Mucosa of descending colon (tissue), 3 donors: Measurements from ENCODE around the gene GLCE. TPM values are rescaled to one million over a fixed set of nuclear protein-coding genes. Genes with fewer than 3 reads are reported as not detected.

Source experiments
- ATAC-seq: fragments of 200-7000 bp; cut with Tn5 transposase; one replicate; pipeline ENCODE4 v1.9.1; 2020; ENCODE audit warnings: mild to moderate bottlenecking, moderate library complexity
- DNase-seq, 3 donors: peaks; one replicate each; pipeline ENCODE4 v3.0.0-alpha.2; 2020
- H3K36me3 ChIP-seq: fragments of 200-600 bp; one replicate; pipeline ENCODE4 v1.8.0; 2021; ENCODE audit warnings: low read depth, mild to moderate bottlenecking
- H3K4me1 ChIP-seq: fragments of 200-600 bp; one replicate; pipeline ENCODE4 v1.8.0; 2021; ENCODE audit warnings: low read depth, mild to moderate bottlenecking
- H3K4me3 ChIP-seq: fragments of 200-600 bp; one replicate; pipeline ENCODE4 v1.8.0; 2021; ENCODE audit warnings: mild to moderate bottlenecking
- H3K9me3 ChIP-seq: fragments of 200-600 bp; one replicate; pipeline ENCODE4 v1.8.0; 2021; ENCODE audit warnings: mild to moderate bottlenecking
- CTCF ChIP-seq: fragments of 200-600 bp; IDR thresholded peaks from one replicate; pipeline ENCODE4 v1.8.0; 2022; ENCODE audit warnings: antibody characterized with exemption, mild to moderate bottlenecking
- intact Hi-C, 2 donors: fragments of 100-400 bp; cut with DNase I in 1 of 2; cut with micrococcal nuclease in 1 of 2; formaldehyde crosslinking; loops; one replicate each; pipeline versions ENCODE4 v1.11.0 to v1.11.1; 2022; cut with DNase I, micrococcal nuclease
- total RNA-seq, 3 donors: library from RNA; stranded (reverse); fragmentation: NEBNext Ultra II Directional in 2 of 3; extraction: Animal tissue kit (Norgen Biotek cat#: 25700) in 2 of 3; gene quantifications; one replicate each; pipeline versions ENCODE4 v1.2.1 to v1.2.4, GENCODE V29; 2021 to 2023
- donor health status: DM: no; HTN: no; CAD: no; lungs with moderate emphysema.
- donor health status: DM: no; HTN: no; CAD: no.
- donor health status: DM: no; HTN: yes; CAD: no.

The GLCE gene
- total RNA-seq, 3 donors from 2014 or later = 17.7 to 36.4 (median 32.3) TPM

GRCh38 chr15:69181424-69181823, 21.0 kb downstream of the GLCE start:
- Histone ChIP-seq H3K36me3 (no peaks in the 10 kb centered on the region), H3K4me1 (no peaks in the 10 kb centered on the region), H3K9me3 (no peaks in the 10 kb centered on the region), H3K4me3 (no peak overlapping the region)
- intact Hi-C loops = no loop called here
- no peak for TF ChIP-seq CTCF
- DNase-seq (no peak), ATAC-seq (no peak)

- Histone ChIP-seq H3K4me3 (no peak overlapping the region), H3K9me3 (no peaks in the 10 kb centered on the region), H3K4me1 (no peaks in the 10 kb centered on the region), H3K36me3 (no peaks in the 10 kb centered on the region)
- no peak for TF ChIP-seq CTCF
- ATAC-seq (no peak), DNase-seq (no peak)
- intact Hi-C loops = no loop called here
Measured at GRCh38 chr15:69185216-69185615, 24.8 kb downstream of the GLCE start.

GRCh38 chr15:69185706-69186105, 25.3 kb downstream of the GLCE start:
- no peak for TF ChIP-seq CTCF
- intact Hi-C loops = no loop called here
- ATAC-seq (no peak), DNase-seq (no peak)
- H3K9me3 ChIP-seq = peaks cover 2% of the 10 kb centered on the region
- H3K4me1 ChIP-seq = no peaks in the 10 kb centered on the region
- no peaks in the 10 kb centered on the region for H3K36me3 ChIP-seq
- H3K4me3 ChIP-seq = no peak overlapping the region

GRCh38 chr15:69189157-69189556, 28.7 kb downstream of the GLCE start:
- intact Hi-C loops = no loop called here
- H3K4me1 ChIP-seq = no peaks in the 10 kb centered on the region
- H3K4me3 ChIP-seq = no peak overlapping the region
- DNase-seq (no peak), ATAC-seq (no peak)
- TF ChIP-seq CTCF = no peak
- no peaks in the 10 kb centered on the region for H3K36me3 ChIP-seq
- peaks cover 2% of the 10 kb centered on the region for H3K9me3 ChIP-seq

- intact Hi-C loops = no loop called here
- no peak for ATAC-seq
- DNase-seq = no peak
- Histone ChIP-seq H3K4me3 (no peak overlapping the region), H3K36me3 (no peaks in the 10 kb centered on the region), H3K9me3 (peaks cover 2% of the 10 kb centered on the region), H3K4me1 (no peaks in the 10 kb centered on the region)
- no peak for TF ChIP-seq CTCF
Measured at GRCh38 chr15:69190091-69190490, 29.7 kb downstream of the GLCE start.

GRCh38 chr15:69190504-69190903, 30.1 kb downstream of the GLCE start:
- peaks cover 2% of the 10 kb centered on the region for H3K9me3 ChIP-seq
- H3K36me3 ChIP-seq = no peaks in the 10 kb centered on the region
- no peak for ATAC-seq
- no peak for DNase-seq
- no peak for TF ChIP-seq CTCF
- intact Hi-C loops = no loop called here
- H3K4me1 ChIP-seq = no peaks in the 10 kb centered on the region
- H3K4me3 ChIP-seq = no peak overlapping the region
